ENCODE data around the gene PIP4K2A.

PIP4K2A gene

DNA sequence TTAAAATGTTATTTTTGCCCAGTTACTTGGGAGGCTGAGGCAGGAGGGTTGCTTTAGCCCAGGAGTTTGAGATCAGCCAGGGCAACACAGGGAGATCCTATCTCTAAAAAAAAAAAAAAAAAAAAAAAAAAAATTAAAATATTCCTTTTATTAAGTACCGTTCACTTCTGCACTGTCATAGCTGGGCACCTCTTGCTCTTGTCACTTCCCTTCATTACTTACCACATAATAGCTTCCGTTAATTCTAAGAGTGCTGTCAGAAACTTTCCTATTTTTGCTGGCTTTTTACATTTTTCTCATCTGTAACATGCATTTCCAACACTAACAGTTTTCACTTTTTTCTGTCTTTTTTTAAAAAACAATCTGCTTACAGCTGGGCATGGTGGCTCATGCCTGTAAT lies 132.9 kb downstream of the PIP4K2A start:
- H3K9me3 ChIP-seq (ENCODE audit: insufficient read depth, low read length), result no peaks in the 10 kb centered on the region
- H3K27me3 ChIP-seq (ENCODE audit: insufficient read depth, insufficient read length), result no peaks in the 10 kb centered on the region
- H3K36me3 ChIP-seq (ENCODE audit: insufficient read depth, insufficient read length, low read length), result peaks cover 19% of the 10 kb centered on the region
- H3K4me3 ChIP-seq (ENCODE audit: insufficient read length, low read depth), result no peak overlapping the region
- H3K4me1 ChIP-seq (ENCODE audit: insufficient read depth, insufficient read length), result no peaks in the 10 kb centered on the region
- no peak overlapping the region for H3K9ac ChIP-seq (ENCODE audit: insufficient read length, low read depth)
- no peak for DNase-seq (ENCODE audit: low read depth, low spot score)
- no peak for TF ChIP-seq ZNF274 (IDR thresholded peaks at IDR 0.05; ENCODE audit: low read depth, low read length)
- TF ChIP-seq SUZ12 (IDR thresholded peaks at IDR 0.05; ENCODE audit: extremely low read depth, insufficient read depth, insufficient read length), result no peak

DNA sequence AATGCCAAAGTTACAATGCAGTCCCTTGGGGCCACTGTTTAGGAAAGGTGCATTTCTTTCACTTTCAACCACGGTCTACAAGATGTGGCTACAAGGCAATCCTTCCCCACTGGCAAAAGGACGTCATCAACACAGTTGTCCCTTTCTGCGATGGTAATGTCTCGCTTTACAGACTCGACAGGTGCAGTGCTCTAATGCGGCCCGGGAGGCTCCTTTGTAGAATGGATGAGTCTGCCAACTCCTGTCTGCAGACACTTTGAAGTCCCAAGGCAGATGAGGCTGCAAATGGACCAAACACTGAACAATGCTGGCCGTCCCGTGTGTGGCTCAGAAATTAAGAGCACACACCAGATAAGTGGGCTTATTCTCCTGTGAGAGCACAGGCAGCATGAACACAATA lies 133.7 kb downstream of the PIP4K2A start:
- Histone ChIP-seq H3K27me3 (ENCODE audit: insufficient read depth, insufficient read length) (no peaks in the 10 kb centered on the region), H3K4me3 (ENCODE audit: insufficient read length, low read depth) (no peak overlapping the region), H3K9ac (ENCODE audit: insufficient read length, low read depth) (no peak overlapping the region), H3K4me1 (ENCODE audit: insufficient read depth, insufficient read length) (no peaks in the 10 kb centered on the region), H3K9me3 (ENCODE audit: insufficient read depth, low read length) (no peaks in the 10 kb centered on the region), H3K36me3 (ENCODE audit: insufficient read depth, insufficient read length, low read length) (peaks cover 21% of the 10 kb centered on the region)
- DNase-seq (ENCODE audit: low read depth, low spot score), result no peak
- TF ChIP-seq YY1 (IDR thresholded peaks at IDR 0.05; ENCODE audit: insufficient read depth, insufficient read length), result no peak
- TF ChIP-seq ZNF274 (IDR thresholded peaks at IDR 0.05; ENCODE audit: low read depth, low read length), result no peak
- no peak for TF ChIP-seq SUZ12 (IDR thresholded peaks at IDR 0.05; ENCODE audit: extremely low read depth, insufficient read depth, insufficient read length)

DNA sequence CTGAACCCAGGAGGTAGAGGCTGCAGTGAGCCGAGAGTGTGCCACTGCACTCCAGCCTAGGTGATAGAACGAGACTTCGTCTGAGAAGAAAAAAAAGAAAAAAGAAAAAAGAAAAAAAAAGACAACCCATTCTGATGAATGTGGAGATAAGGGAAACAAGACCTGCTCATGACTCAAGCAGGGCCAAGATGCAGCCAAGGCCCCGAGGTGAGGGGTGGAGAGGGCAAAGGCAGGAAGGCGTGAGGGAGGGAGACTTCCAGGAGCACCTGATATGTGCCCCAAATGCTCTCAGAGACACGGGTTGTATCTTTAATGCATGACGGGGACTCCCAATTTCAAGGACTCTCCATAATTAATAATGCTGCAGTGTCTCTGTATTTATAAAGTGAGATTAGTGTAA lies 134.6 kb downstream of the PIP4K2A start:
- no peak overlapping the region for H3K4me3 ChIP-seq (ENCODE audit: insufficient read length, low read depth)
- H3K27me3 ChIP-seq (ENCODE audit: insufficient read depth, insufficient read length), result no peaks in the 10 kb centered on the region
- no peaks in the 10 kb centered on the region for H3K4me1 ChIP-seq (ENCODE audit: insufficient read depth, insufficient read length)
- peaks cover 21% of the 10 kb centered on the region for H3K36me3 ChIP-seq (ENCODE audit: insufficient read depth, insufficient read length, low read length)
- no peak overlapping the region for H3K9ac ChIP-seq (ENCODE audit: insufficient read length, low read depth)
- no peaks in the 10 kb centered on the region for H3K9me3 ChIP-seq (ENCODE audit: insufficient read depth, low read length)
- TF ChIP-seq SUZ12 (IDR thresholded peaks at IDR 0.05; ENCODE audit: extremely low read depth, insufficient read depth, insufficient read length) (no peak), ZNF274 (IDR thresholded peaks at IDR 0.05; ENCODE audit: low read depth, low read length) (no peak), YY1 (IDR thresholded peaks at IDR 0.05; ENCODE audit: insufficient read depth, insufficient read length) (no peak)
- no peak for DNase-seq (ENCODE audit: low read depth, low spot score)

DNA sequence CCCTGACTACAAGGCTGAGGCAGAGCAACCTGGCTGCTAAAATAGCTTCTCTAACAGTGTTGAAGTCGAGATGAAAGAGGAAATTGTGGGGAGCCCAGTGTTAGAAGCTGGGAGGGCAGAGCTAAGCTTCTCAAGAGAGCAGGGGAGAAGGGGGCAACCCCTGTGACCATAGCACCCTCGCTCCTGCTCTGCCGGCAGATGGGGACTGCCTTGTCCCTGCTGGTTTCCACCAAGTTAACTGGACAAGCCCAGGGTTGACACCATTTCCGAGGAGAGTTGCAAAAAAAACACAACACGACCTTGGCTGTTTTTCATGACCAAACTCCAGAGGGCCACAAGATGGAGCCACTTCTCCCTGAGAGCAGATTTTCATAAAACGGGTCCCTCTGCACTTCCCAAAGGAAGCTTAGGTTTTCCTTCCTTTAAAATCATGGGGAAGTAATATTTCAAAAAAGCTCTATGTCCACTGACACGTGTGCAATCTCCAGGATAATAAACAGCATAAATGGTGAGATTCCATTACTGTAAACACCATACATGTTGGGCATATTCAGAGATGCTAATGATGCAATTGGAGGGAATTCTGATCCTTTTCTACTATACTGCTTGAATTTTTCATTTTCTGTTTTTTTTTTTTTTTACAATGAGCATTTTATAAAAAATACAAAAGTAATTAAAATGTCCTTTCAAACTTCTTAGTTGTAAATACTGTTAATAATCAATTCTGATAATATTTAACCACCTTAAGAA lies 140.4 kb downstream of the PIP4K2A start:
- Histone ChIP-seq H3K27me3 (ENCODE audit: insufficient read depth, insufficient read length) (no peaks in the 10 kb centered on the region), H3K4me1 (ENCODE audit: insufficient read depth, insufficient read length) (no peaks in the 10 kb centered on the region), H3K9me3 (ENCODE audit: insufficient read depth, low read length) (no peaks in the 10 kb centered on the region), H3K36me3 (ENCODE audit: insufficient read depth, insufficient read length, low read length) (peaks cover 18% of the 10 kb centered on the region), H3K4me3 (ENCODE audit: insufficient read length, low read depth) (no peak overlapping the region), H3K9ac (ENCODE audit: insufficient read length, low read depth) (no peak overlapping the region)
- peak; percentile 9 for DNase-seq (ENCODE audit: low read depth, low spot score)
- TF ChIP-seq ZNF274 (IDR thresholded peaks at IDR 0.05; ENCODE audit: low read depth, low read length) (no peak), YY1 (IDR thresholded peaks at IDR 0.05; ENCODE audit: insufficient read depth, insufficient read length) (no peak), SUZ12 (IDR thresholded peaks at IDR 0.05; ENCODE audit: extremely low read depth, insufficient read depth, insufficient read length) (no peak)

DNA sequence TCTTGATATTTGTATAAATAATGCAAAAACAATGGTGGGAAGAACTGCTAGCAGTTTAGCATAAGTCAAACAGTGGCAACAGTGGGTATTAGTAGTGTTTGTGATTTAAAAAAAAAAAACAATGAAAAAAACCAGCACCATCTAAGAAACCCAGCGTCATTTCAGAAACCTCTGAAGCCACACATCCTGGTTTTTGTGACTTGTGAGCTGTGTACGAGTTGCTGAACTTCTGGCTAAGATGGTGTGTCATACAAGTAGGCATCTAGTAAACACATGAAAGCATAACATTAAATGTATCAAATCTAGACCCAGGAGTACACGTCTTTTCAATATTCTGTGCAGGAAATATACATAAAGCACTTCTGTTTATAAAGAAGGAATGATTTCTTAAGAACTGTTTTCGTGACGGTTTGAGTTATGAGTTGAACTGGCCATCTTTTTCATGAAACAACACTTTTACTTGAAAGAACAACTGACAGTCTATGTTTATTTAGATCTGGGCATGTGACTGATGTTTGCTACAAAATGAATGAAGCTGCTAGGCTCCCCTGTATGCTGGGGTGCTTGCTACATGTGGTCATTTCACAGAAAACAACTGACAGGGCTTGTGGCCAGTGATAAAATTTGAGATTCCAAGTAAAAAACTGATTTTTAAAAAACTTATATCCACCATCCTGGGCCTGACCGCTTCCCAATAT lies 143.5 kb downstream of the PIP4K2A start:
- no peak for TF ChIP-seq ZNF274 (IDR thresholded peaks at IDR 0.05; ENCODE audit: low read depth, low read length)
- no peak for TF ChIP-seq YY1 (IDR thresholded peaks at IDR 0.05; ENCODE audit: insufficient read depth, insufficient read length)
- no peak for TF ChIP-seq SUZ12 (IDR thresholded peaks at IDR 0.05; ENCODE audit: extremely low read depth, insufficient read depth, insufficient read length)
- Histone ChIP-seq H3K36me3 (ENCODE audit: insufficient read depth, insufficient read length, low read length) (peaks cover 20% of the 10 kb centered on the region), H3K4me3 (ENCODE audit: insufficient read length, low read depth) (no peak overlapping the region), H3K9ac (ENCODE audit: insufficient read length, low read depth) (no peak overlapping the region), H3K9me3 (ENCODE audit: insufficient read depth, low read length) (no peaks in the 10 kb centered on the region), H3K27me3 (ENCODE audit: insufficient read depth, insufficient read length) (no peaks in the 10 kb centered on the region), H3K4me1 (ENCODE audit: insufficient read depth, insufficient read length) (no peaks in the 10 kb centered on the region)
- DNase-seq (ENCODE audit: low read depth, low spot score), result no peak

DNA sequence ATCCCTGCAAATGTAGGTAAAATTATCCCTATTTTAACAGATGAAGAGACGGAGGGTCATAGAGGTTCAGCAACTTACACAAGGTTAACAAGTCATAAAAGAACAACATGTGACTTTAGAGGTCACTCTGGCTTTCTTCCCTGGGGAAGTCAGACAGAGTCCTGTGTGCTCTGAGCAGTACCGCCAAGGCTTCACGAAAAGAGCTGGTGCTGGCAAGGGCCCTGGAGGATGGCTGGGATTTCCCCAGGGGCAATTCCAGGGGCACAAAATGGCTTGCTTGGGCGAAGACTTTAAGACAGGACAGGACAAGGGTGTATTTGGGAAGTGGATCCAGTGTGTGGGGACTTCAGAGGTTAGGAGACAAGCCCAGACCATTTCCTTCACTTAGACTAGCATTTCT lies 144.1 kb downstream of the PIP4K2A start:
- Histone ChIP-seq H3K9ac (ENCODE audit: insufficient read length, low read depth) (no peak overlapping the region), H3K36me3 (ENCODE audit: insufficient read depth, insufficient read length, low read length) (peaks cover 20% of the 10 kb centered on the region), H3K4me3 (ENCODE audit: insufficient read length, low read depth) (no peak overlapping the region), H3K9me3 (ENCODE audit: insufficient read depth, low read length) (no peaks in the 10 kb centered on the region), H3K27me3 (ENCODE audit: insufficient read depth, insufficient read length) (no peaks in the 10 kb centered on the region), H3K4me1 (ENCODE audit: insufficient read depth, insufficient read length) (no peaks in the 10 kb centered on the region)
- DNase-seq (ENCODE audit: low read depth, low spot score), result no peak
- no peak for TF ChIP-seq YY1 (IDR thresholded peaks at IDR 0.05; ENCODE audit: insufficient read depth, insufficient read length)
- no peak for TF ChIP-seq ZNF274 (IDR thresholded peaks at IDR 0.05; ENCODE audit: low read depth, low read length)
- TF ChIP-seq SUZ12 (IDR thresholded peaks at IDR 0.05; ENCODE audit: extremely low read depth, insufficient read depth, insufficient read length), result no peak

DNA sequence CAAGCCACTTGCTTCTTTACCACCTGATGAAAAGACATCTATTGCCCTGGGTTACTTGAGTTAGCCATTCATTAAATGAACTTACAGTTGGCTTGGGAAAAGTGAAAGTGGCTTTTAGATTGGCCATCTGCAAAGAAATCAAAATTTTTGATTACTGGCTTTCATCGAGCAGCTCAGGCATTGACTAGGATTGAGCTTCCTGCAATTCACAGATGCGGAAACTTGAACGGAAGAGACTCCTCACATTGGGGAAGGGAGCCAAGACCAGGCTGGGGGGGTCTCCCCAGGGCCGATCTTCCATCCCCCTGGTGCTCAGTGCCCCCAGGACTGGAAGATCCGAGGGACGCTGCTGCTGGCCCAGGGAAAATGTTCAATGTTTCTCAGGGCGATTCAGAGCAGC lies 145.4 kb downstream of the PIP4K2A start:
- Histone ChIP-seq H3K9ac (ENCODE audit: insufficient read length, low read depth) (no peak overlapping the region), H3K4me3 (ENCODE audit: insufficient read length, low read depth) (no peak overlapping the region), H3K4me1 (ENCODE audit: insufficient read depth, insufficient read length) (no peaks in the 10 kb centered on the region), H3K9me3 (ENCODE audit: insufficient read depth, low read length) (no peaks in the 10 kb centered on the region), H3K27me3 (ENCODE audit: insufficient read depth, insufficient read length) (no peaks in the 10 kb centered on the region), H3K36me3 (ENCODE audit: insufficient read depth, insufficient read length, low read length) (peaks cover 25% of the 10 kb centered on the region)
- TF ChIP-seq SUZ12 (IDR thresholded peaks at IDR 0.05; ENCODE audit: extremely low read depth, insufficient read depth, insufficient read length), result no peak
- no peak for TF ChIP-seq ZNF274 (IDR thresholded peaks at IDR 0.05; ENCODE audit: low read depth, low read length)
- no peak for TF ChIP-seq YY1 (IDR thresholded peaks at IDR 0.05; ENCODE audit: insufficient read depth, insufficient read length)
- no peak for DNase-seq (ENCODE audit: low read depth, low spot score)
